ENCODE data around the gene SNRNP25.

- no peak for TF ChIP-seq POLR2A (IDR thresholded peaks at IDR 0.05)
- TF ChIP-seq CTCF (IDR thresholded peaks at IDR 0.05): no peak
These were observed 12.1 kb upstream of the SNRNP25 start for GRCh38 chr16:41439-42068.

All from sigmoid colon (tissue), 3 donors.